T-helper 1 cell treated with Interleukin-12 subunit alpha and Interleukin-12 subunit beta and Interleukin-4 antibody, amounts not matched to agents 30 μg/mL and 1 μg/mL, for 36 hours (primary cell): ENCODE data around the gene SLC35D1.

Experiments used
- H3K27ac Mint-ChIP-seq: one replicate; pipeline ENCODE4 v1.8.0; 2021; ENCODE audit warnings: mild to moderate bottlenecking, mixed read lengths
- H3K27me3 Mint-ChIP-seq: one replicate; pipeline ENCODE4 v1.8.0; 2021; ENCODE audit warnings: low read depth, mixed read lengths
- H3K36me3 Mint-ChIP-seq: one replicate; pipeline ENCODE4 v1.8.0; 2021; ENCODE audit warnings: low read depth, mixed read lengths
- H3K4me1 Mint-ChIP-seq: one replicate; pipeline ENCODE4 v1.8.0; 2021; ENCODE audit warnings: low read depth, mixed read lengths
- H3K4me3 Mint-ChIP-seq: one replicate; pipeline ENCODE4 v1.8.0; 2021; ENCODE audit warnings: mild to moderate bottlenecking, moderate library complexity, mixed read lengths
- H3K9me3 Mint-ChIP-seq: one replicate; pipeline ENCODE4 v1.8.0; 2021; ENCODE audit warnings: mixed read lengths

Gene SLC35D1

GRCh38 chr1:67060811-67061218, 6.9 kb upstream of the SLC35D1 start:
- Mint-ChIP-seq H3K27ac (no peak overlapping the region), H3K9me3 (no peaks in the 10 kb centered on the region), H3K4me1 (no peaks in the 10 kb centered on the region), H3K27me3 (peaks cover 27% of the 10 kb centered on the region), H3K4me3 (no peak overlapping the region), H3K36me3 (no peaks in the 10 kb centered on the region)

GRCh38 chr1:67059346-67059745, 5.4 kb upstream of the SLC35D1 start:
- peaks cover 7% of the 10 kb centered on the region for H3K4me1 Mint-ChIP-seq
- no peak overlapping the region for H3K4me3 Mint-ChIP-seq
- H3K27me3 Mint-ChIP-seq: peaks cover 21% of the 10 kb centered on the region
- H3K9me3 Mint-ChIP-seq: no peaks in the 10 kb centered on the region
- no peak overlapping the region for H3K27ac Mint-ChIP-seq
- peaks cover 1% of the 10 kb centered on the region for H3K36me3 Mint-ChIP-seq

- peaks cover 8% of the 10 kb centered on the region for H3K4me1 Mint-ChIP-seq
- no peak overlapping the region for H3K4me3 Mint-ChIP-seq
- H3K36me3 Mint-ChIP-seq: peaks cover 1% of the 10 kb centered on the region
- H3K27ac Mint-ChIP-seq: no peak overlapping the region
- H3K9me3 Mint-ChIP-seq: no peaks in the 10 kb centered on the region
- H3K27me3 Mint-ChIP-seq: peaks cover 16% of the 10 kb centered on the region
Observed at GRCh38 chr1:67058761-67059160, 4.8 kb upstream of the SLC35D1 start.

GRCh38 chr1:67058242-67058641, 4.3 kb upstream of the SLC35D1 start:
- Mint-ChIP-seq H3K9me3 (no peaks in the 10 kb centered on the region), H3K27me3 (peaks cover 16% of the 10 kb centered on the region), H3K4me3 (no peak overlapping the region), H3K4me1 (peaks cover 8% of the 10 kb centered on the region), H3K27ac (no peak overlapping the region), H3K36me3 (peaks cover 1% of the 10 kb centered on the region)

- Mint-ChIP-seq H3K4me1 (peaks cover 32% of the 10 kb centered on the region), H3K27ac (peak overlapping the region; percentile 86), H3K27me3 (peaks cover 11% of the 10 kb centered on the region), H3K9me3 (no peaks in the 10 kb centered on the region), H3K4me3 (peak overlapping the region; percentile 93), H3K36me3 (peaks cover 23% of the 10 kb centered on the region)
Observed at GRCh38 chr1:67053535-67053784, 488 bp downstream of the SLC35D1 start.

GRCh38 chr1:67052741-67053534, 1.0 kb downstream of the SLC35D1 start:
- Mint-ChIP-seq H3K4me1 (peaks cover 32% of the 10 kb centered on the region), H3K4me3 (peak overlapping the region; percentile 93), H3K36me3 (peaks cover 26% of the 10 kb centered on the region), H3K27me3 (peaks cover 8% of the 10 kb centered on the region), H3K9me3 (no peaks in the 10 kb centered on the region), H3K27ac (peak overlapping the region; percentile 86)

GRCh38 chr1:67051196-67051595, 2.8 kb downstream of the SLC35D1 start:
- Mint-ChIP-seq H3K4me3 (peak overlapping the region; percentile 10), H3K27ac (no peak overlapping the region), H3K4me1 (peaks cover 33% of the 10 kb centered on the region), H3K9me3 (no peaks in the 10 kb centered on the region), H3K36me3 (peaks cover 35% of the 10 kb centered on the region), H3K27me3 (peaks cover 7% of the 10 kb centered on the region)

- H3K27ac Mint-ChIP-seq: no peak overlapping the region
- no peaks in the 10 kb centered on the region for H3K27me3 Mint-ChIP-seq
- peaks cover 4% of the 10 kb centered on the region for H3K4me1 Mint-ChIP-seq
- H3K9me3 Mint-ChIP-seq: no peaks in the 10 kb centered on the region
- peaks cover 57% of the 10 kb centered on the region for H3K36me3 Mint-ChIP-seq
- H3K4me3 Mint-ChIP-seq: no peak overlapping the region
Observed at GRCh38 chr1:67044631-67045270, 9.2 kb downstream of the SLC35D1 start.

GRCh38 chr1:67043366-67043765, 10.6 kb downstream of the SLC35D1 start:
- no peak overlapping the region for H3K27ac Mint-ChIP-seq
- H3K4me1 Mint-ChIP-seq: peaks cover 4% of the 10 kb centered on the region
- H3K36me3 Mint-ChIP-seq: peaks cover 63% of the 10 kb centered on the region
- H3K27me3 Mint-ChIP-seq: no peaks in the 10 kb centered on the region
- no peak overlapping the region for H3K4me3 Mint-ChIP-seq
- H3K9me3 Mint-ChIP-seq: no peaks in the 10 kb centered on the region

- H3K36me3 Mint-ChIP-seq: peaks cover 68% of the 10 kb centered on the region
- H3K4me3 Mint-ChIP-seq: no peak overlapping the region
- H3K27me3 Mint-ChIP-seq: no peaks in the 10 kb centered on the region
- H3K9me3 Mint-ChIP-seq: peaks cover under 1% of the 10 kb centered on the region
- H3K4me1 Mint-ChIP-seq: peaks cover 8% of the 10 kb centered on the region
- H3K27ac Mint-ChIP-seq: no peak overlapping the region
Observed at GRCh38 chr1:67041841-67042503, 12.0 kb downstream of the SLC35D1 start.

GRCh38 chr1:67040405-67040804, 13.5 kb downstream of the SLC35D1 start:
- Mint-ChIP-seq H3K4me1 (peaks cover 10% of the 10 kb centered on the region), H3K36me3 (peaks cover 73% of the 10 kb centered on the region)

GRCh38 chr1:67031859-67032247, 22.1 kb downstream of the SLC35D1 start:
- Mint-ChIP-seq H3K9me3 (peaks cover 15% of the 10 kb centered on the region), H3K27ac (no peak overlapping the region), H3K36me3 (peaks cover 43% of the 10 kb centered on the region), H3K4me3 (no peak overlapping the region), H3K4me1 (peaks cover 2% of the 10 kb centered on the region), H3K27me3 (no peaks in the 10 kb centered on the region)

More at GRCh38 chr1:67040405-67040804, 13.5 kb downstream of the SLC35D1 start:
- Mint-ChIP-seq H3K4me3 (no peak overlapping the region), H3K27me3 (no peaks in the 10 kb centered on the region), H3K9me3 (peaks cover 11% of the 10 kb centered on the region), H3K27ac (no peak overlapping the region)

- no peaks in the 10 kb centered on the region for H3K4me1 Mint-ChIP-seq
- H3K27me3 Mint-ChIP-seq: no peaks in the 10 kb centered on the region
- H3K9me3 Mint-ChIP-seq: peaks cover 10% of the 10 kb centered on the region
- H3K36me3 Mint-ChIP-seq: peaks cover 37% of the 10 kb centered on the region
- H3K27ac Mint-ChIP-seq: no peak overlapping the region
- no peak overlapping the region for H3K4me3 Mint-ChIP-seq
Observed at GRCh38 chr1:67031121-67031858, 22.7 kb downstream of the SLC35D1 start.

- Mint-ChIP-seq H3K4me1 (no peaks in the 10 kb centered on the region), H3K9me3 (peaks cover 3% of the 10 kb centered on the region), H3K27me3 (no peaks in the 10 kb centered on the region), H3K36me3 (peaks cover 34% of the 10 kb centered on the region), H3K27ac (no peak overlapping the region), H3K4me3 (no peak overlapping the region)
Observed at GRCh38 chr1:67029472-67029871, 24.5 kb downstream of the SLC35D1 start.
